ENCODE results near the gene IL11RA.

The IL11RA gene

DNA sequence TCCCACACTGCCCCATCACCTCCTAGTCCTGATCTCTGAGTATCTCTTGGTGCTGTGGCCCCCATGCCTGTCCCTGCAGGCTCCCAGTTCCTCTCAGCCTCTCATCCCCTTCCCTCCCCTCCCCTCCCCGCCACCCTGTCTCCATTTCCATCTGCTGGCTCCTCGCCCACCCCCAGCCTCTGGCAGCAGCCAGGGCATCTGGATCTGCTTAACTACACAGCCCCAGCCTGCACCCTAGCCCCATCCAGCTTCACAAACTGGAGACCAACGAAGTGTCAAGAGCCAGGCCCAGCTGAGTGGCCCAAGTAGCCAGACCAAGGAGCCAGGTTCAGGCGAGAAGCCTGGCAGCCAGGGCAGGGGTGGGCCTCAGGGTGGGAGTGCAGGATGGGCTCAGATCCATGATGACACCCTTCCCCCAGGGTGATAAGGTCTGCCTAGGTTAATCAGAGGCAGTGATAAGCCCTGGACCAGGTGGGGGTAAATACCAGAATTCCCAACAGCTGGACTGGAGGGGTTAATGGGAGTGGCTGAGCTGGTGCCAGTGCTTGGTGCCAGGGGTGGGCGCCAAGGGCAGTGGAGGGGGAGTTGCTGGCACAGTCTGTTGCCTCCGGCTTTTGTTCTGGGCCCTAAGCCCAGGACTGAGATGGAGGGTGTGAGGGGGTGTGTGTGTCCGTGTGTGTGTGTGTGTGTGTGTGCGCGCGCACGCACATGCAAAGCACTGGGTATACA, 2.5 kb downstream of the IL11RA start:
- no peak for DNase-seq (ENCODE audit: low spot score)

DNA sequence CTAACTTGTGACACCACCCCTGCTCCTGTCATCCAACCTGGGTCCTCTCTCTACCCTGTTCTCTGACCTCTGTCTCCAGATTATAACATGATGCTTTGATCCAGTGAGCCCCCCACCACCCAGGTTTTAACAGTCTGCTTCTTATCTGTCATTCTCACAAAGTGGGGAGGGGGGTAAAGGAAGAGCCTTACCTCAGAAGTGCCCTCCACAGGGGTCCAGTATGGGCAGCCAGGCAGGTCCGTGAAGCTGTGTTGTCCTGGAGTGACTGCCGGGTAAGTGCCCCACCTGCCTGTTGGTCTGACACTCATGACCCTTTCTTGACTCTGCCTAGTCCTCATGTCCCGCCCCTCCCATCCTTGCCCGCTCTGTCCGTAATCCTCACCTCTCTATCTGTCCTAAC, 3.4 kb downstream of the IL11RA start:
- no peak for DNase-seq (ENCODE audit: low spot score)

DNA sequence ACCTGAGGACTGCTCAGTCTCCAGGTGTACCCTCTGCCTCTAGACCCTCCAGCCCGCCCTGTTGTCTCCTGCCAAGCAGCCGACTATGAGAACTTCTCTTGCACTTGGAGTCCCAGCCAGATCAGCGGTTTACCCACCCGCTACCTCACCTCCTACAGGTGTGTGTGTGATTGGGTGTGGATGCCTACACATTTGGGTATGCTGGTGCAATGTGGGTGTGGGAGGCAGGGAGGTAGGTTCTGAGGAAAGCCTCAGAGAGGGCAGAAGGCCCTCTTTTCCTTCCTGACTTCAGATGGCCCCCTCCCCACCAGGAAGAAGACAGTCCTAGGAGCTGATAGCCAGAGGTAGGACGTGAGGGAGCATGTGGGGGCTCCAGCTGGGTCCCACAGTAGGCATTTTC, 5.0 kb downstream of the IL11RA start:
- no peak for DNase-seq (ENCODE audit: low spot score)

DNA sequence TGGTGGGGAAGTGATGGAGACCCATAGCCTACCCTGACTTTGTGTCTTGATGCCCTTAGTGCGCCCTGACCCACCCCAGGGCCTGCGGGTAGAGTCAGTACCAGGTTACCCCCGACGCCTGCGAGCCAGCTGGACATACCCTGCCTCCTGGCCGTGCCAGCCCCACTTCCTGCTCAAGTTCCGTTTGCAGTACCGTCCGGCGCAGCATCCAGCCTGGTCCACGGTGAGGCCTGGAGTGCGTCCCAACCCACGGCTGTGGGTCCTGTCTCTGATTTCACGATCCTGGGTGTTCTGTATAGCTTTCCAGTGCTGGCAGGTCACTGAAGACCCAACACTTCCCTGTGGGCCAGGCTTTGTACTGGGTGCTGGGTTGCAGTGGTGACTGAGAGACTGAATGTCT, 6.5 kb downstream of the IL11RA start:
- no peak for DNase-seq (ENCODE audit: low spot score)

DNA sequence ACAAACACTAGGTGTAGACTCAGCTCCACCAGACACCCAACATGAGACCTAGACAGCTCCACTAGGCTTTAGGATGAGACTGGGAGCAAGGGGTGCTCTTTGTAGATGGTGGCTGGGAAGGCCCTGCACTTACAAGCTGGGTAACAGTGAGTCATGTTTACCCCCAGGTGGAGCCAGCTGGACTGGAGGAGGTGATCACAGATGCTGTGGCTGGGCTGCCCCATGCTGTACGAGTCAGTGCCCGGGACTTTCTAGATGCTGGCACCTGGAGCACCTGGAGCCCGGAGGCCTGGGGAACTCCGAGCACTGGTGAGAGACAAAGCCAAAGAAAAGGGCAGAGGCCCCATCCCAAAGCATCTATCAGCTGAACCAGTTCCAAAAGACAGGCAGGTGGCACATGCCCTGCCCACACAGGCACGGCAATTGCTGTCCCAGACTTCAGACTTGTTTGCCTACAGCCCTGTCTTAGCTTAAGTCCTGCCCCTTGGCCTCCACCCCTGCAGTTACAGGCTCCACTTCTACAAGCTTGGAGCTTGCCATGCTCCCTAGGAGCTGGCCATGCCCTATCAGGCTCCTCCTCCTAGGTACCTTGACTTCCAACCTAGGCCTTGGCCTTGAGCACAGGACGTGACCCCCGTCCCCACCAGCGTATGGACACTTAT, 7.7 kb downstream of the IL11RA start:
- DNase-seq (ENCODE audit: low spot score) = no peak

DNA sequence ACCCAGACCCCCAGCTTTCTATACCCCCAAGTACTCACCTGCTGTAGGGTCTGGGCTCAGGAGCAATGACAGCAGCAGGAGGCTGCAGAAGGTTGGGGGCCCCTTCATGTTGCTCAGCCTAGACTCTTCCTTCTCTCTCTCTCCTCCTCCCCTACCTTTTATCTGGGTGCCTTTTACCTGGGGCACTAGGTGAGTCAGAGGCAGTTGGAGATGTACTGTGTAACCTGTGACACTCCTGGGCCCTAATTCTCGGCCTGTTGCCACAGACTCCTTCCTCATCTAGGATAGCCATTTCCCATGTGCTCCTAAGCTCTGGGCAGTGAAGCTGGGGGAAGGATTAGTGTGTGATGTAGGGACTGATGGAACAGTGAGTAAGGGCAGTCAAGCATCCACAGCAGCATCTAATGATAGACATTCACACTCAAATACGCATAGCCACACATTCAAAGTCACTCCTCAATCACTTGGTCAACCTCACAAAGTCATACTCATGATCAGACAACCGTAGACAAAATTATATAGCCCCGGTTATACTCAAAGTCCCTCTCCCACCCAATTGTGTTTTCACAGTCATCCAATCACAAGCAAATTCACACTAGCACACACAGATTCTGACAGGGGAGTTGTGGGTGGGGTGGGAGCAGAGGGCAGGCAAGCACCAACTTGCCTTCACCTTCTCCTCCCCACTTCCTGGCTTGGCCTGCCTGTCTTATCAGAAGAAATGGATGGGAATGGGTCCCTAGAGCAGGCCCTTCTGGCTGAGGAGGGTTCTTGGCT, 10.7 kb downstream of the IL11RA start, which contains the start of gene CCL27:
CCL27 (minus strand) TSS at position 132 of the 777 bp plus-strand sequence; CDS start at position 108, 24 bp downstream.
- no peak for DNase-seq (ENCODE audit: low spot score)

DNA sequence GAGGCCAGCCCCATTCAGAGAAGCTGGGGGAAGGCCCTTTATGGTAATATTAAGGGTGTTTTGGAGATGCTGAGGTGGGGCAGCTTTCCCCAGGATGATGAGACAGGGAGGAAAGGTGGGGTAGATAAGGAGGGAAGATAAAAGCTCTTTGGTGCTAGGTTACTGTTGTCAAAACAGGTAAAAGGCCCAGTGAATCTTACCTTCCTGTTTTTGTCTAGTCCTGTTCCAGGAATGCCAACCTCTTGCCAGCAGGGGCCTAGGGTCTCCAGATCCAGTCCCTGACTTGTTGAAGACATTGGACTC, 11.3 kb downstream of the IL11RA start:
- no peak for DNase-seq (ENCODE audit: low spot score)

DNA sequence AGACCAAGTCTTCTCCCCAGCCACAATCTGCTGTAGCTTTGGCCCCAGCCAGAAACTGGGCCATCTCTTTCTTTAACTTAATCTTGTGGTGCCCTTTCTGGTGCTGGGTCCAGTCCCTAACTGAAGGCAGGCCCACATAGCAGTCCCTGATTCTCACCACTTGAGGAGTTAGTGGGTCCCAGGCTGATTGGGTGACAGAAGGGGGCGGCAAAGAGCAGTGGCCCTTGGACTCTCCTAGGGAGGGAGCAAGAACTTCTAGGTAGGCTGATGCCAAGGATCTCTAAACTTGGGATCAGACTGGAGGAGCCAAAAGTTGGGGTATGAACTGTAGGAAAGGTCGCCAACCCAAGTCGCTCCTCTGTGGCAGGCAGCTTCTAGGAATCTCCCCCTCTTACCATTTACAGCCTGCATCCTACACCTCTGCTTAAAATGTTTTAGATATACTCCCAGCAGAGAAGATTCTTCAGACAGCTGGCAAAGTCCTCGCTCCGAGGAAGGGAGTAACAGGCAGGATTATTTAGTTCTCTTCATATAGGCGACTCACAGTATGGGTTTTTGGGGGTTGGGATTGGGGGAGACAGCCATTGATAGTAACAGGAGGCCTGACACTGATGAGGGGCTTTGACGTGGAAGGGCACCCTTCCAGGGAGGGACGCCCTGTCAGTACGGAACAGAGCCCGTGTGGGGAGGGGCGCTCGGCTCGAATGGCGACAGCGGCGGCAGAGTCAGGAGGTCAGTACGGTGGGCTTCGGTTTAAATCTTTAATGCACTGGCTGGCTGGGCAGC, 12.5 kb downstream of the IL11RA start:
- peak; percentile 72 for DNase-seq (ENCODE audit: low spot score)

DNA sequence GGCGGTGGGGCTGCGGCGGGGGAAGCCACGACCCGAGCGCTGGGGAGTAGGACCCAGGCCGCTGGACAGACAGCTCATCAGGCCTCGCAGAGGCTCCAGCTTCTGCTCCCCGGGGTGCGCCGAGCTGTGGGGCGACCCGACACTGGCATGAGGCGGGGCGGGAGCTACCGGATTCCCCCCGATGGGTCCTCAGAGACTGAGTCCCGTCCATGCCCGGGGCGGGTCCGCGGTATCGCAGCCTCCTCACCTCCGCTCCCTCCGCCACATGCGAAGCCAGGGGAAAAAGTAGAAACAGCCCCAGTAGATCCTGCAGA, 13.0 kb downstream of the IL11RA start:
- no peak for DNase-seq (ENCODE audit: low spot score)

DNA sequence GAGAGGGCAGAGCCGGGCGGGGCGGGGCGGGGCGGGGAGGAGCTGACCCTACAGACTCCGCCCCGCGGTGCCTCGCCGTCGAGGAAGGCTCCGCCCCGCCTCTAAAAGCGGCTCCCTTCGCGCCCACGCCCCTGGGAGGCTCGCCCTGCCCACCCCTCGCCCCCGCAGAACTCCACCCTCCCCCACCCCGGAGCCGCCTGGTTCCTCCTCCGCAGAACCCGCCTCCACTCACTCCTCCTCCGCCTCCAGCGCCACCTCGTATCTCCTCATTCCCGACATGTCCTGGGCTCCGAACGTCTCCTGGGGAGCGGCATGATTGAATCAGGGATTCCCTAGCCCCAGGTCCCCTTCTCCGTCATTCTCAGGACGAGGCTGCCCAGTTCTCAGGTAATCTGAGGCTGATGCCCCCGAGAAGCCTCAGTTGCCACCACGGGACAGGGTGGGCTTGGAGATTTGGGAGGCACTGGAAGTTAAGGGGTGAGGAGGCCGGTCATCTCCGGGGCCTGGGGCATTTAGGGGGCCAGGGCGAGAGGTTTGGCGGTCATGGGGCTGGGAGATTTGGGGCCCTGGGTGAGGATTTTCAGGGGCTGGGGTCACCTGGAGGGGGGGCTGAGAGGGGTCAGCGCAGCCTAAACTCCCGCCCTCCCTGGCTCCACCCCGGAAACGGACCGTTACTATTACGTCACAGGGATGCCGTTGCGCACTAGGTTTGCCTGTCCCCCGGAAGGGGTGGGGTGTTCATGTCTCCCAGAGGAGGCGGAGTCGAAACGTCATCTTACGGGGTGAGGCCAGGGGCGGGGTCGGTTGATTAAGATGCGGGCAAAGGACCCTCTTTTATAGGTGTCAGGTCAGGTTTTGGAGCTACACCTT, 13.6 kb downstream of the IL11RA start:
- peak; percentile 88 for DNase-seq (ENCODE audit: low spot score)

DNA sequence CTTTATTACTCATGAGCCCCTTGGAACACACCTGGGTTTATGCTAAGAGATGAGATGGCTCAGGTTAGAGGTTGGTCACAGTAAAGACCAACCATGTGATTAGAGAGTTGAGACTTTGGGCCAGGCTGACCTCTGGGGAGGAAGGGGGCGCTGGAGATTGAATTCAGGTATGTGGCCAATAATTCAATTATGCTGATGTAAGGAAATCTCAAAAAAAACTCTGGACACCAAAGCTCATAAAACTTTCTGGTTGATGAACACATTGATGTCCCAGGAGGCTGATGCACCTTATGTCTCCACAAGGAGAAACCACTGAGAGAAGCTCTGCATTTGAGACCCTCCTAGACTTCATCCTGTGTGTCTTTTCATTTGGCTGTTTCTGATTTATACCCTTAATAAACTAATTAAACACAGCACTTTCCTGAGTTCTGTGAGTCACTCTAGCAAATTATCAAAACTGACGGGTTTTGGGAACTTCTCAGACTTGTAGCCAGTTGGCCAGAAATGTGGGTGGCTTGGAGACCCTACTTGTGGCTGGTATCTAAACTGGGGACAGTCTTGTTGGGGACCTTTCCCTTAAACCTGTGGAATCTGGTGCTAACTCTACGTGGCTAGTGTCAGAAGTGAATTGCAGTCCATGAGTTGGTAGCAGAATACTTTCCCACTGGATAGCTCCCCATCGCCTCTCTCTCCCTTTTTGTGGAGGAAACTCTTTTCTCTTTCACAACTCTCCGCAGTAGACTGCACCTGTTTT, 18.0 kb downstream of the IL11RA start:
- no peak for DNase-seq (ENCODE audit: low spot score)

DNA sequence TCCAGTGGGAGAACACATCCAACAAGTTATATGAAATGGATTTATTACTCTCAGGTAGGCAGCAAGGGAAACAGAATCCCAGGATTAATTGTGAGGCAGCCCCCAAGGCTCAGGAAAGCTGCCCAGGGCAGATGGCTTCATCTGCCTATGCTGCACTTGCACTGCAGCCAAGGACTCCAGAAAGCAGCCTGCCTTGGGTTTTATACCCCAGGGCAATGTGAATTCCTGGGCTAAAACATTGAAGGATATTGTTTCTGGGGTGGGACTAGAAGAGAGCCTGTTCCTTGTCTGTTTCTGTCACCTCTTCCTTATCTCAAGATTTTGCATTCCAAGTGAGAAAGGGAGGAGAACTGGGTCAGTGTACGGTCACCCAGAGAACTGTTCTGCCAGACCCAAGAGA, 19.3 kb downstream of the IL11RA start:
- DNase-seq (ENCODE audit: low spot score) = no peak

DNA sequence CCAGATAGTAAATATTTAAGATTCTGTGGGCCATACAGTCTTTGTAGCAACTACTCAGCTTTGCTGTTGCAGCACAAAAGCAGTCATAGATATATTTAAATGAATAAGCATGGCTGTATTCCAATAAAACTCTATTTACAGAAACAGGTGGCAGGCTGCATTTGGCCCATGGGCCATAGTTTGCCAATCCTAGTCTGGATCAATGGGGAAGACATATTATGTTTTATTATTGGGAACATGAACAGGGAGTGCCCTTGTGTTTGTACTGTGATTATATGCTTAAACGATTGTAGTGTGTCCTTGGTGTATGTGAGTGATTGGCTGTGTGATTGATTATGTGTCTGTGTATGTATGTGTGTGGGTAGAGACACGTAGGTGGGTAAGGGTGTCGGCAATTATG, 22.5 kb downstream of the IL11RA start:
- DNase-seq (ENCODE audit: low spot score) = no peak

DNA sequence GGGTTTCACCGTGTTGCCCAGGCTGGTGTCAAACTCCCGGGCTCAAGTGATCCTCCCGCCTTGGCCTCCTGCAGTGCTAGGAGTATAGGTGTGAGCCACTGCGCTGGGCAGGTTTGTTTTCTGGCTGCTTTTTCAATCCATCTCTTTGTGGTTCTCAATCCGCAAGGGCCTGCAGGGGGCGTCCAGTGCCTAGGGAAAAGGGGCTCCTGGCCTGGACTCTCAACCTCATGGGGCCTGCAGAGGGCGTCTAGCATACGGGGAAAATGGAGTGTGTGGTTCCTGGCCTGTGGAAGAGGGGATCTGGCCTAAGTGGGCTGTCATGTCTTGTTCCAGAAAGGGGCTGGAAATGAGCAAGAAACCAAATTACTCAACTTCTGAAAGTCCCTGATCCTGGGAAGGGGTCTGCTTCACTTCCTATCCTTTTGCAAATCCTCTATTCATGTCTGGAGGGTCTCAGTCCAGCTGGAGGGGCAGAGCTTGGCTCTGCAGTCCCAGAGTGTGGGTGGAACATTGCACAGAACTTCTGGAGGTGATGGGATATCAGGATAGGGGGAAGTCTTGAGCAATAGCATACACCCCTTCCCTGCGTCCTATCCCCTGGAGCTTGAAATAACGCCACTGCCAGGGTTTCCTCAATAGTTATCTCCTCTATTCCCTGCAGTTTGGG, 23.2 kb downstream of the IL11RA start:
- DNase-seq (ENCODE audit: low spot score) = peak; percentile 76

DNA sequence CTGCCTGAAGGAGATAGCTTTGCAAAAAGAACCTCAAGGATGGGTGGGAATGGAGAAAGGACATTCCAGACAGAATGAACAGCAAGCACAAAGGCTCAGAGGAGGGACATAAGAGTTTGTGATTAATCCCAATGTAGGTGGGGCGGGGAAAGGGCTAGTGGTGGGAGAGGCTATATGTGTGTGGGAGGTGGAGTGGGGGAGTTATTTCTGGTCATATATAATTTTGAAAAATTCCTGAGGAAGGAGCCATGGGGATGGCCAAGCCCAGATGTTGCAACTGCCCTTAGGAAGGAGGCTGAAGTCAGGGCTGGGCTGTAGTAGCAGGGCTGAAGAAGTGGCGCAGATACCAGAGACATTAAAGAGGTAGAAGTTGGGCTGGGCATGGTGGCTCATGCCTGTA, 23.9 kb downstream of the IL11RA start:
- DNase-seq (ENCODE audit: low spot score) = no peak

DNA sequence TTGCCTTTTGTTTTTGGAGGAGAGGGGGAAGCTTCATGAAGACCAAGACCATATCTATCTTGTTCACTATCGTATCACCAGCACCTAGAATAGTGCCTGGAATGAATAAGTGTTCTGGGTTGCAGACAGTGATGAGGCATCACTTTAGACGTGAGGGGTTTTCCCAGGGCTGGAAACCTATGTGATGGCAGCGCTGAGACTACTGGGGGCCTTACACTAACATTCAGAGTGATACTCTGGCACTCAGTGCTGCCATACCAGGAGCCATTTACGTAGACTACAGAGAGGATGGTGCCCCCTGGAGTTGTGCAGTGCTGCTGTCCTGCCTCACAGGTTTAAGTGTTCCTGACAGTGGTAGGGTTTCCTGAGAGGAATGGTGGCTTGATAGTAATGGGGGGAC, 32.2 kb downstream of the IL11RA start:
- DNase-seq (ENCODE audit: low spot score) = no peak

DNA sequence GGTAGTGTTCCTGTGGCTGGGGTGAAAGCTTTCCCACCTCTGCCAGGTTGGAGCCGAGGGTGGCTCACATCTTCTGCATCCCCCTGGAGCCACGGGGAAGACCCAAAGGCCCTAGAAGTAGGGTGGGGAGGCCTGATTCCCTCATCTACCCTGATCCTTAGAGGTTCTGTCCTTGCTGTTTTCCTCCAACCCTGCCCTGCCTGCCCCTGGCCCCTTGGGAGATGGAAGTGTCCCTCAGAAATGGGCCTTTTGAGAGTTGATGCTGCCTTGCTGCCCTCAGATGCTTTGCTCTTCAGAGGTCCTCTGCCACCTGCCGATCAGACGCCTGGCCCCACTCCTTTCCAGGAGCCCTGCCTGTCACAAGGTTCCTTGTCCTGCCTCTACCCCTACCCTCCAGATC, 32.8 kb downstream of the IL11RA start:
- no peak for DNase-seq (ENCODE audit: low spot score)

DNA sequence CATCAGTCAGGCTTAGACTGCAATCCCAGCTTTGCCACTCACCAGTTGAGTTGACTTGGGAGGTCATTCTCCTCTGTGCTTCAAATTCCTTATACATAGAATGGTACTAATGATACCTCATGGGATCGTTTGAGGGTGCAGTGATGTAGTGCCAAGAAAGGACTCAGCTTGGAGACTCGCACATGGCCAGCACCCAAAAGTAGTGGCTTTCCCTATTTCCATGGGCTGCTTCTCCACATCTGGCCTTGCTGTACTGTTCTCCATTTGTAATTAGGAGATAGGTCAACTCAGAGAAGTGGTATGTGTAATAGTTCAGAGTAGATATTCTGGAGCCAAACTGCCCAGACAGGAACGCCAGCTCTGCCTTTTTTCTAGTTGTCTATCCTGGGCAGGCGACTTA, 33.6 kb downstream of the IL11RA start:
- no peak for DNase-seq (ENCODE audit: low spot score)

DNA sequence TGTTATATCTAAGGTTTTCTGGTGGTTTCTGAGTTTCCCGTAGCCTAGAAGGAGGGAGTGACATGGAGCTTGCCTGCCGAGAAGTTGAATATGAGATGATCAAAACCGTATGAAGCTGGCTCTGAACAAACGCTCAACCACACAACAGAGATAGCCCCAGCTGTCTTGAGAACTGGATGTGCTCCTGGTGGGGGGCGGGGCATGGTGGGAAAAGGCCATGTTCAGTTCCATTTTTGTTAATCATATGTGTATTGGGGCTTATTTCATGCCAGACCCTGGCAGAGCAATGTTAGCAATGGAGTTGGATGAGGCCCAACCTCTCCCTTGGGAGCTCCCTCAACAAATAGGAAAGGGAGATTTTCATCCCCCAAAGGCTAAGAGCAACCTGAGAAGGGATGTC, 34.2 kb downstream of the IL11RA start:
- DNase-seq (ENCODE audit: low spot score) = no peak

DNA sequence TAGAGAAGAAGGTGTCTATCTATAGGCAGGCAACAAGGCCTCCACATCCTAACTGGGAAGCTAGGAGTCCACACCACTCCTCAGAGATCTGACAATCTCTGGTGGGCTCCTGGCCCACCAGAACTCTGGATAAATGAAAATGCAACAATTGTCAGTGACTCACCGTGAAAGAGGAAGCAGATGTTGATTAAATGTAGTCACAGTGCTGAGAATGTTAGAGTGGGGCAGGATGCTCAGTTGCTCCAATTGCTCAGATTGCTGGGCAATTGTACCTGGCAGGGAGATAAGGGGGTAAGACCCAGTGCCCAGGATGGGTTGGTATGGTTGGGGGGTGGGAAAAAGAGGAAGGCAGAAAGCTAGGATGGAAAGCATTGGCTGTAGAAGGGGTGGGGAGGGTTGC, 34.7 kb downstream of the IL11RA start:
- DNase-seq (ENCODE audit: low spot score) = no peak

Measured in HuH-7 (cell line).